Natural killer cell (primary cell): ENCODE data around the gene RENBP. TPM values are rescaled to one million over a fixed set of nuclear protein-coding genes. Genes with fewer than 3 reads are reported as not detected.

Experiments used
- ATAC-seq, 3 donors: fragments of 150-1000 bp in 2 of 3; fragments of 200-7000 bp in 1 of 3; cut with Tn5 transposase; 1 replicate in 1 of 3; 2 replicates in 2 of 3; pipeline ENCODE4 v1.10.0; 2021; ENCODE audit warnings: mild to moderate bottlenecking in 2 of 3, moderate library complexity in 2 of 3
- DNase-seq, 2 donors: peaks; one replicate each; pipeline versions ENCODE4 v3.0.0 to v3.0.0-alpha.2; 2013 to 2021; ENCODE audit warnings: mixed read lengths in 1 of 2
- H3K27ac ChIP-seq: one replicate; pipeline ENCODE4 v1.5.1; 2013; ENCODE audit warnings: mild to moderate bottlenecking, low read length
- H3K27me3 ChIP-seq: one replicate; pipeline ENCODE4 v1.6.1; 2013; ENCODE audit warnings: low read length; ENCODE audit not compliant: control insufficient read depth, insufficient read depth
- H3K36me3 ChIP-seq: one replicate; pipeline ENCODE4 v1.6.1; 2013; ENCODE audit warnings: low read length; ENCODE audit not compliant: control insufficient read depth, insufficient read depth
- H3K4me1 ChIP-seq: one replicate; pipeline ENCODE4 v1.6.1; 2013; ENCODE audit warnings: low read length; ENCODE audit not compliant: control insufficient read depth, insufficient read depth
- H3K4me3 ChIP-seq: one replicate; pipeline ENCODE4 v1.5.1; 2013; ENCODE audit warnings: low read length
- H3K9me3 ChIP-seq: one replicate; pipeline ENCODE4 v1.6.1; 2013; ENCODE audit warnings: low read length; ENCODE audit not compliant: control insufficient read depth, insufficient read depth
- H3K27ac Mint-ChIP-seq, 2 donors: one replicate each; pipeline ENCODE4 v1.8.0; 2022; ENCODE audit warnings: mild to moderate bottlenecking in 2 of 2, mixed read lengths in 2 of 2, moderate library complexity in 1 of 2
- H3K27me3 Mint-ChIP-seq, 2 donors: one replicate each; pipeline ENCODE4 v1.8.0; 2022; ENCODE audit warnings: low read depth in 2 of 2, mixed read lengths in 2 of 2
- H3K36me3 Mint-ChIP-seq: one replicate; pipeline ENCODE4 v1.8.0; 2022; ENCODE audit warnings: mixed read lengths
- H3K4me1 Mint-ChIP-seq, 2 donors: one replicate each; pipeline ENCODE4 v1.8.0; 2022; ENCODE audit warnings: mixed read lengths in 2 of 2
- H3K4me3 Mint-ChIP-seq: one replicate; pipeline ENCODE4 v1.8.0; 2022; ENCODE audit warnings: mild to moderate bottlenecking, moderate library complexity, mixed read lengths
- H3K9me3 Mint-ChIP-seq, 2 donors: one replicate each; pipeline ENCODE4 v1.8.0; 2022; ENCODE audit warnings: mixed read lengths in 2 of 2
- WGBS: methylation state at CpG from one replicate; pipeline ENCODE4 v1.1.7; 2013; ENCODE audit warnings: missing lambda C conversion rate; ENCODE audit not compliant: insufficient coverage; 5-methylcytosine and 5-hydroxymethylcytosine counted together
- intact Hi-C: fragments of 100-400 bp; cut with micrococcal nuclease; formaldehyde crosslinking; loops from one replicate; pipeline ENCODE4 v1.14.2; 2022
- total RNA-seq, 4 donors: library from RNA; stranded (reverse); fragments of 120-200 nt in 1 of 4; gene quantifications; one replicate each; pipeline versions ENCODE4 v1.2.3 to v1.2.4, GENCODE V29; 2013 to 2022
- TF ChIP-seq, protein P1 (sequence below): fragments of 200-600 bp; IDR thresholded peaks from one replicate; pipeline ENCODE4 v1.8.0; 2022; ENCODE audit warnings: antibody characterized with exemption

Gene RENBP
- total RNA-seq, 3 donors from 2014 or later (not counting 1 experiment from before 2014, with no cell fraction given), result 14.3 to 17.1 (median 15.2) TPM

- TF ChIP-seq, protein P1, sequence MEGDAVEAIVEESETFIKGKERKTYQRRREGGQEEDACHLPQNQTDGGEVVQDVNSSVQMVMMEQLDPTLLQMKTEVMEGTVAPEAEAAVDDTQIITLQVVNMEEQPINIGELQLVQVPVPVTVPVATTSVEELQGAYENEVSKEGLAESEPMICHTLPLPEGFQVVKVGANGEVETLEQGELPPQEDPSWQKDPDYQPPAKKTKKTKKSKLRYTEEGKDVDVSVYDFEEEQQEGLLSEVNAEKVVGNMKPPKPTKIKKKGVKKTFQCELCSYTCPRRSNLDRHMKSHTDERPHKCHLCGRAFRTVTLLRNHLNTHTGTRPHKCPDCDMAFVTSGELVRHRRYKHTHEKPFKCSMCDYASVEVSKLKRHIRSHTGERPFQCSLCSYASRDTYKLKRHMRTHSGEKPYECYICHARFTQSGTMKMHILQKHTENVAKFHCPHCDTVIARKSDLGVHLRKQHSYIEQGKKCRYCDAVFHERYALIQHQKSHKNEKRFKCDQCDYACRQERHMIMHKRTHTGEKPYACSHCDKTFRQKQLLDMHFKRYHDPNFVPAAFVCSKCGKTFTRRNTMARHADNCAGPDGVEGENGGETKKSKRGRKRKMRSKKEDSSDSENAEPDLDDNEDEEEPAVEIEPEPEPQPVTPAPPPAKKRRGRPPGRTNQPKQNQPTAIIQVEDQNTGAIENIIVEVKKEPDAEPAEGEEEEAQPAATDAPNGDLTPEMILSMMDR, result no peak
- no peaks in the 10 kb centered on the region for H3K36me3 Mint-ChIP-seq
- H3K4me1 ChIP-seq, result peaks cover 15% of the 10 kb centered on the region
- H3K27ac ChIP-seq, result no peak overlapping the region
- no peaks in the 10 kb centered on the region for H3K27me3 ChIP-seq
- H3K27ac Mint-ChIP-seq, result no peak overlapping the region
- intact Hi-C loops, result no loop called here
- H3K36me3 ChIP-seq, result peaks cover 70% of the 10 kb centered on the region
- no peaks in the 10 kb centered on the region for H3K9me3 ChIP-seq
- WGBS, result 93% methylated on average over 11 of the region's 11 CpGs
- H3K4me3 ChIP-seq, result no peak overlapping the region
- no peaks in the 10 kb centered on the region for H3K27me3 Mint-ChIP-seq
- no peaks in the 10 kb centered on the region for H3K9me3 Mint-ChIP-seq
- H3K4me1 Mint-ChIP-seq, result peaks cover 5 to 11% of the 10 kb centered on the region in 2 donors
- no peak for ATAC-seq
- H3K4me3 Mint-ChIP-seq, result no peak overlapping the region
- DNase-seq, result no peak
Observed at GRCh38 chrX:153961292-153961691, 16.8 kb upstream of the RENBP start.

DNA sequence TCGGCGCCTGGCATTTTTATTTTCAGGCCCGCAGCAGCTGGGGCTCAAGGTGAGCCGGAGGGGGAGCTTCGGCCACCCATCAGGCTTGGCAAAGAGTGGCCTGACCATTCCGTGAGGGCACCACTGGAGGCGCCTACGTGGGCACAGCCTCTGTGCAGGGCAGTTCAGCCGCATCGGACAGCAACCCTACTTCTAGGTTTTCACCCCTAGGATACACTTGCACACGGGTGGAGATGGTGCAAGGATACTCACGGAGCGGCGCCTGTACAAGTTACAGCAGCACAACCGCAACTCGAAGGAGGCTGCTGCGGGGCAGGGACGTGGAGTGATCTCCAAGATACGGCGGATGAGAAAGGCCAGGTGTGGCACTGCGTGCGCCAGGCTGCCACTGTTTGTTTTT, 16.3 kb upstream of the RENBP start:
- Histone ChIP-seq H3K27ac (no peak overlapping the region), H3K27me3 (no peaks in the 10 kb centered on the region), H3K4me1 (peaks cover 10% of the 10 kb centered on the region), H3K9me3 (no peaks in the 10 kb centered on the region), H3K4me3 (no peak overlapping the region), H3K36me3 (peaks cover 75% of the 10 kb centered on the region)
- TF ChIP-seq, protein P1, result no peak
- H3K27me3 Mint-ChIP-seq, result no peaks in the 10 kb centered on the region
- H3K27ac Mint-ChIP-seq, result no peak overlapping the region
- no peak for DNase-seq
- H3K4me3 Mint-ChIP-seq, result no peak overlapping the region
- no peak for ATAC-seq
- intact Hi-C loops, result no loop called here
- H3K4me1 Mint-ChIP-seq, result peaks cover 0 to 6% of the 10 kb centered on the region in 2 donors
- no peaks in the 10 kb centered on the region for H3K9me3 Mint-ChIP-seq
- no peaks in the 10 kb centered on the region for H3K36me3 Mint-ChIP-seq
- 98% methylated on average over 22 of the region's 22 CpGs for WGBS

DNA sequence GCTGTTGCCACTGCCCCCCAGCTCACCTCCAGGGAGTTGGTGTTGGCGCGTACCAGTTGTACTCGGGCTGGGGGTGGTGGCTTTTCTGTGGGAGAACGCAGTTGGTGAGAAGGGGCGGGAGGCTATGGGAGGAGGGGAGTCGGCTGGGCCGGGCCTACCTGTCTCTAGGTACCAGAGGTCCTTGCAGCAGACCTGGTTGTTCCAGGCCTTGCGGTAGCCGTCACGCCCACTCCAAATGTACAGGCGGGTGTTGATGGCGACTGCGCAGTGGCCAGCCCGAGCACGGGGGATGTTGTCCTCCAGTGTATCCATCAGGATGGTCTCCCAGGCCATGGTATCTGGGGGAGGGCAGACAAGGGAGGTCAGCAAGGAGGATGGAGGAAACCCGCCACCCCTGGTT, 15.6 kb upstream of the RENBP start:
- no peak for ATAC-seq
- no peak overlapping the region for H3K27ac Mint-ChIP-seq
- Histone ChIP-seq H3K9me3 (no peaks in the 10 kb centered on the region), H3K4me1 (peaks cover 3% of the 10 kb centered on the region), H3K27ac (no peak overlapping the region), H3K4me3 (no peak overlapping the region), H3K27me3 (no peaks in the 10 kb centered on the region), H3K36me3 (peaks cover 81% of the 10 kb centered on the region)
- H3K4me1 Mint-ChIP-seq, result no peaks in the 10 kb centered on the region
- no peaks in the 10 kb centered on the region for H3K27me3 Mint-ChIP-seq
- TF ChIP-seq, protein P1, result no peak
- 96% methylated on average over 15 of the region's 16 CpGs for WGBS
- H3K4me3 Mint-ChIP-seq, result no peak overlapping the region
- no peaks in the 10 kb centered on the region for H3K36me3 Mint-ChIP-seq
- DNase-seq, result no peak
- intact Hi-C loops, result no loop called here
- H3K9me3 Mint-ChIP-seq, result no peaks in the 10 kb centered on the region

DNA sequence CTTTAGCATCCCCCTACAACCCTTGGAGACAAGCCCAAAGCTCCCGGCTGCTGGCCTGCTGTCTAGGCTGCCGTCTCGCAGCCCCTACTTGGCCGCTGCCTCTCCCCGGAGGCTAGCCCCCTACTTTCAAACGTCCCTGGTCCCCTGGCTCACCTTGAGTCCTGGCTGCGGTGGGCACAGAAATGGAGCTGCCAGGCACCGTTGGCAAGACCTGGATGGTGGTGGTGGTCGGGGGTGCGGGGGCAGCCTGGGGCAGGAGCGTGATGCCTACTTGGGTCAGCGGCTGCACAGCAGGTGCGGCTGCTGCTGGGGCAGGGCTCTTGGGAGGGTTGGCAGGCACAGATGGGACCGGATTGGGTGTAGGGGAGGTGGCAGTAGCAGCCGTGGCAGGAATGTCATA, 15.2 kb upstream of the RENBP start:
- Histone ChIP-seq H3K36me3 (peaks cover 83% of the 10 kb centered on the region), H3K4me3 (no peak overlapping the region), H3K27me3 (no peaks in the 10 kb centered on the region), H3K9me3 (no peaks in the 10 kb centered on the region), H3K4me1 (no peaks in the 10 kb centered on the region), H3K27ac (no peak overlapping the region)
- Mint-ChIP-seq H3K27ac (no peak overlapping the region), H3K36me3 (no peaks in the 10 kb centered on the region), H3K27me3 (no peaks in the 10 kb centered on the region), H3K9me3 (no peaks in the 10 kb centered on the region), H3K4me3 (no peak overlapping the region), H3K4me1 (no peaks in the 10 kb centered on the region)
- TF ChIP-seq, protein P1, result no peak
- no peak for ATAC-seq
- intact Hi-C loops, result no loop called here
- no peak for DNase-seq
- 95% methylated on average over 15 of the region's 15 CpGs for WGBS
